ENCODE measurements around the gene PRPF19.
A peak's percentile ranks its signal among the peaks of the same experiment; 100 is the strongest.

Gene PRPF19

DNA sequence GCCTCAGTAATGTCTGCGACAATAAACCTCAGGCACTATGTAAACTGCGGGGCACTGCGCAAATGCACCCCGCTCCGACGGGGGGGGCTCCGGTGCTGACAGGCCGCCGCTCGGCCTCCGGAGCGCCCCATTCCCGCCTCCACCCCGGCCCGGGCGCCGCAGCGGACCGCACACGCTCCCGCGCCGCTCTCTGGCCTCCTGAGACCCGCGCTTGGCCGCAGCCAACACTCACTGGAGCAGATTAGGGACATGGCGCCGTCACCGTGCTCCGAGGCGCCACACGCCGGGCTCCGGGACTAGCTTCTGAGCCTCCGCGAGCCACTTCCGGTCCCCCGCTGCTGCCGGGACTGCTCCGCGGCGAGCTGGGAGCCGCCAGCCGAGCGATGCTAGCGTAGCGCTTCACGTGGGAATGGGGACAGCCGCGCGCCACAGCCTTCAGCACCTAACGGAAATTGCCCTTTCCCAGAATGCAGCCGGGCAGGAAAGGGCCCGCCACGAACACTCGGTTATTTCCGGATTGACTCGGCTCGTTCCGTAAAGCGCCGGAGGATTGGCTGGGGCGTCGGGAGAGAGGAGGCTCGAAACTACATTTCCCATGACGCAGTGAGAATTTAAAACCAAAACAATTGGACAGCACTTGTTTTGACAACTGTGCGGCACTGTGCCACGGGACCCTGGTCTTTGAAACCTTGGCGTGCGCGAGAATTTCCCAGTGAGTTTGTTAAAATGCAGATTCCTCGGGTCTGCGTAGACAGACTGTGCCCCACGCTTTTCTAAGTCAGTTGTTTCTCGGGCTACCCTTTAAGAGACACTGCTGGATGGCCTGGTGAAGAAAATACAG is at the start of gene PRPF19:
TSS of gene PRPF19 (minus strand) at position 454 of the 841 bp plus-strand sequence. CDS start at position 251, 203 bp downstream.
- DNase-seq (ENCODE audit: low read depth in 2 of 2), result peak; percentile 99

GRCh38 chr11:60955571-60955970 is 49.2 kb upstream of the PRPF19 start:
- DNase-seq (ENCODE audit: low read depth in 2 of 2), result no peak

GRCh38 chr11:60954421-60954820 is 48.0 kb upstream of the PRPF19 start:
- DNase-seq (ENCODE audit: low read depth in 2 of 2), result no peak

GRCh38 chr11:60953781-60954180 is 47.4 kb upstream of the PRPF19 start:
- no peak for DNase-seq (ENCODE audit: low read depth in 2 of 2)

- no peak for DNase-seq (ENCODE audit: low read depth in 2 of 2)
Measured at GRCh38 chr11:60952742-60953170, 46.4 kb upstream of the PRPF19 start.

DNA sequence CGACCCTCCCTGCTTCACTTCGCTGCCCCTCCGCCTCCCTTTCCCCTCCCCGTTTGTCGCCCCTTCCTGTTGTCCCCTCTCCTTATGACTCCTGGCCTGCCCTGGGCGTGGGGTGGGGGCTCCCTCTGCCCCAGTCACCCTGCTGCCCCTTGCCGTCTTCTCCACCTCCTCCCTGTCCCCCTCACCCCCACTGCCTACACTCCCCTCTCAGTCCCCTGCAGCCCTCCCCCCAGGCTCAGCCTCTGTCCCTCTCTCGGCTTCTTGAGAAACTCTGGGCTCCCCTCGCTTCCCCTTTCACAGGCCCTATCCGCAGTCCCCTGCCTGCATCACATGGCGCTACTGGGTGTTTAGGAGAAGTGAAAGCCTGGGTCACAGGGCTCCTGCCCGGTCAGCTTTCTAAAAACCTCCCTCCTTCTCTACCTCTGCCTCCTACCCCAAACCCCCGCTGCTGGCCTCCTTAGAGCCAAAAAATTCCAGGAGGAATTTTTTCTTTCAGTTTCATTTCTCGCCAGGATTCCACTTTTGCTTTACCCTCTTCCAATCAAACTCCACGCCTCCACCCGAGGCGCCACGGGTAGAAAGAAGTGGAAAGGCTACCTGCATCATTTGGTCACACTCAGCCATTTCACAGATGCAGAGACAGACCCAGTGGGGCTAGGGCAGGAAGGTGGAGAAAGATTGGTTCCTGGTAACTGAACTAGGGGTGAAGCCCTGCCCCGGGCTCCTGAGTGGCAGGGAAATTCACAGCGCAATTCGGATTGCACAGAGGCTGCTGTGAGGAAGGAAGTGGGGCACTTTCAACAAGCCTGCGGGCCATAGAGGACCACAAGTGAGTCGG is 45.7 kb upstream of the PRPF19 start, which contains the start of gene SLC15A3:
TSS of gene SLC15A3 (minus strand) at position 273 of the 838 bp plus-strand sequence. CDS start 625 bp downstream, outside the sequence.
- no peak for DNase-seq (ENCODE audit: low read depth in 2 of 2)

GRCh38 chr11:60951606-60951903 is 45.2 kb upstream of the PRPF19 start:
- no peak for DNase-seq (ENCODE audit: low read depth in 2 of 2)

DNA sequence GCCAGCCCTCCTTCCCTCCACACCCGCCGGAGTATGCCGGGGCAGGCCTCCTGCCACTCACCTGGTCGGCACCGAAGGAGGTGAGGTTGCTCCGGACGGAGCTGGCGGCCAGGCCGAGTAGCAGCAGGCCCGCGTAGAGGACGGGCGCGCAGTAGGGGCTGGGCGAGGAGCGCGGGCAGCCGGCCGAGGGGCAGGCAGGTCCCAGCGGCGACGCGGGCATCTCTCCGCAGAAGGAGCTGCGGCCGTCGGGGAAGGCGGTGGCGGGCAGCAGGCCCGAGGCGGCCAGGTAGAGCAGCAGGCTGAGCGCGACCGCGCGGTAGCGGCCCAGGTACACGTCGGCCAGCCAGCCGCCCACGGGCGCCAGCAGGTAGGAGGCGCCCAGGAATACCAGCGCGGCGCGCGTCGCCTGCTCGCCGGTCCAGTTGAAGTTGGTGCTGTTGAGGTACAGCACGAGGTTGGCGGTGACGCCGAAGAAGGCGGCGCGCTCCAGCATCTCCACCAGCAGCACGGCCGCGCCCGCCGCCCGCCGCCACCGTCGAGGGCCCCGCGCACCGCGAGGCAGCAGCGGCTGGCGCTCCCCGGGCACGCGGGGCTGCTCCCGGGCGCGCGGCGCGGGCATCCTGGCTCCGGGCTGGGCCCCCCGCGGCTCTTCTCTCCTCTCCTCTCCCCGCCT is 44.7 kb upstream of the PRPF19 start:
- no peak for DNase-seq (ENCODE audit: low read depth in 2 of 2)

- DNase-seq (ENCODE audit: low read depth in 2 of 2), result no peak
Measured at GRCh38 chr11:60950024-60950423, 43.6 kb upstream of the PRPF19 start.

GRCh38 chr11:60948250-60948649 is 41.9 kb upstream of the PRPF19 start:
- DNase-seq (ENCODE audit: low read depth in 2 of 2), result no peak

DNA sequence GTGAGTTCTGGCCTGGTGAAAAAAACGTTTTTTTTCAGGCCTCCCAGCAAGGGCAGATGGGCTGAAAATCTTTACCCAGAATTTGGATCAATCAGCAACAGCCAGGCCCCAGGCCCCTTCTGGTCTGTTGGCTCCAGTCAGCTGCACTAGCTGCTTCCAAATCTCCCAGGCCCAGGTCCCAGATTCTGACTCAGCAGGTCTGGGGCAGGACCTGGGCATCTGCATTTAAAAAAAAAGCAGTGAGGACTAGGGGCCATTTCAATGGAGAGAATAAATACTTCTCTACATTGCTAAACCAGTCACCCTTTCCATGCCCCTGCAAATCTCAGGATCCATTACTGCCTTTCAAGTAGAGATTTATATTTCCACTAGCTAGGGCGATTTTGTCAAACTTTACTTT is 41.3 kb upstream of the PRPF19 start:
- DNase-seq (ENCODE audit: low read depth in 2 of 2), result no peak

GRCh38 chr11:60946601-60947264 is 40.3 kb upstream of the PRPF19 start:
- no peak for DNase-seq (ENCODE audit: low read depth in 2 of 2)

- no peak for DNase-seq (ENCODE audit: low read depth in 2 of 2)
Measured at GRCh38 chr11:60945295-60945667, 38.9 kb upstream of the PRPF19 start.

DNA sequence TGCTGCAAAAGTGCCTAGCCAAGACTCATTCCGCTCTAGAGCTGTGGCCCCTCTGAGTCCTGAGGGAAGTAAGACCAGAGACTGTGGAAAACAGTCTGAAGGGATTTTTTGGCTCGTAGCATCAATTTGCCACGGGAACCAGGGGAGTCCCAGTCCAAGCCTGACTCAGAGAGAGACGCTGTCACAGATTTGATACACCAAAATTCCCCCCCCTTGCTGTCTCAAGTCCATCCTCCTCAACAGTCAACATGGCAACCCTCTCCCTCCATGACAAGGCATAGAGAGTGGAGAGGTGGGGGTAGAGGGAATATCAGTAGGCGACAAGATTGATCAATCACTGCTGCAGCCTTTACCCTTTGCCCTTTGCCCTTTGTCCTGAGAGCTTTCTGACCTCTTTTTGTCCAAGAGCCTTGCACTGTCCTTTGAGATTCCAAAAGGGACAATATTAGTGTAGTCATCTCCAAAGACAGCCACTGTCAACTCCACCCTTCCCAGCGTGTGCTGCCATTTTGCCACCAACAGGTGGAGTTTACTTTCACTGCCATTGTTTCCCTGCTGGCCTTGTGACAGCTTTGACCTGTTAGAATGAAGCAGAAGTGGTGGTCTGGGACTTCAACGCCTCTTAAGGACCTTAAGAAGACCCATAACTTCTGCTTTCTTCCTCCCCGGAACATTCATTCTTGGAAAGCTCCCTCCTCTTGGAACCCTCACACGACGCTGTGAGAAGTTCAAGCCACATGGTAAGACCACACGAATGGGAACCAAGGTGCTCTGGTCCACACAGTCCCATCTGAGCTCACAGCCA is 38.3 kb upstream of the PRPF19 start:
- no peak for DNase-seq (ENCODE audit: low read depth in 2 of 2)

- DNase-seq (ENCODE audit: low read depth in 2 of 2), result no peak
Measured at GRCh38 chr11:60942970-60943565, 36.7 kb upstream of the PRPF19 start.

DNA sequence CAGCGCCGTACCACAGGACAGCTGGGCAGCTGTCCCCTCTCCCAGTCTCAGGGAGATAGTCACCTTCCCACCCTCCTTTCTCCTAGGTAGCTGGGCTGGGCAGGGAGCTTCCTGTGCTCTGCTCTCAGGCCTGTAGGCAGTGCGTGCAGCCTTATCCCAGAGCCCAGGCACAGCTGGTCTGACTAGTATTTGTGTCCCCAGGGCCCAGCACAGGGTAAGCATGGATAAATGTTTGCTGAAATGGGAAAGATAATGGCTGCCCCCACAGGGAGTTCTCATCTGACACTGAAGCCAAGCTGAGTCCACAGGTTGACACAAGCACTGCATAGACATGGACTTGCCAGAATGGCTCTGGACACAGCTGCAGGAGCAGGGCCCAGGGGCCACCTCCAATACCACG is 35.8 kb upstream of the PRPF19 start:
- DNase-seq (ENCODE audit: low read depth in 2 of 2), result no peak

DNA sequence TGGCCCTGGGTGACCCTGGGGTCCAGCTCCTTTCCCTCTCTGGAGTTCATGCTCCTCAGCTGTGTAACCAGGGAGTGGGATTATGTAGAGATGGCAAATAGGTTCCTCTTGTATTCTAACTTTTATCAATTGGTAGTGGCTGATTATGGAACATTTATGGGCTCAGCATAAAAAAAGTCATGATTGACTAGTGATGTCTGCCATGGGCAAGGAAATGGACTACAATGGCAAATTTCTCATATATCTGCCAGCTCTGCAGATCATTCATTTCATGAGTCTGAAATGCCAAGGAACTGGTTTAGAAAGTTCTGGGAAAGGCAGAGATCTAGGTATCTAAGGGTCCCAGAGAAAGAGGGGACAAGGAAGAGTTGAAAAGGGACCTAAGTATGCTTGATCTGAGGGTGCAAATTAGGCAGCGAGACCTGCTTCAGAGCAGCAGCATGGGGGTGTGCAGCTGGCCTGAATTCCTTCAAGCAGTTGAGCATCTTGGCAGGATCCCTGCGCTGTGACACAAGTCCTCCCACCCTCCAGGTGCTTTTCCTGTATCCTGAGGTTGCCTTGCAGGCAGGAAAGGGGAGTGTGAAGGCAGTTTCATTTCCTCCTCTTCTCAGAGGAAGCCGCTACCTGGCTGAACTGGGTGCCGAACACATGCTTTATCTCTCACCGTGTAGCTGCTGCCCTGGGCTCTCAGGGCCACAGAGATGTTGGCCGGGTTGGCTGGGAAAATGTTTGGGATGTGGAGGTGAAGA is 35.2 kb upstream of the PRPF19 start:
- no peak for DNase-seq (ENCODE audit: low read depth in 2 of 2)

- DNase-seq (ENCODE audit: low read depth in 2 of 2), result no peak
Measured at GRCh38 chr11:60939855-60940254, 33.5 kb upstream of the PRPF19 start.

- DNase-seq (ENCODE audit: low read depth in 2 of 2), result no peak
Measured at GRCh38 chr11:60939301-60939700, 32.9 kb upstream of the PRPF19 start.

GRCh38 chr11:60938500-60938899 is 32.1 kb upstream of the PRPF19 start:
- no peak for DNase-seq (ENCODE audit: low read depth in 2 of 2)
